Keratinocyte (primary cell): ENCODE measurements around the gene ATP10D. TPM values are rescaled to one million over a fixed set of nuclear protein-coding genes. Genes with fewer than 3 reads are reported as not detected.

Experiments
- DNase-seq: peaks from one replicate; pipeline ENCODE4 v3.0.0-alpha.2; 2011; ENCODE audit warnings: low read depth, missing footprints, low spot score
- FAIRE-seq: peaks from 2 replicates; lab custom pipeline; 2011; peaks lifted over from hg19 to GRCh38; lab: Jason Lieb, UNC
- H2AFZ ChIP-seq: 2 replicates; pipeline ENCODE4 v1.6.0; 2012; ENCODE audit warnings: low read length, control low read depth, inconsistent platforms; ENCODE audit not compliant: control insufficient read depth
- H3K27ac ChIP-seq: 2 replicates; pipeline ENCODE4 v1.5.1; 2011; ENCODE audit warnings: low read length; ENCODE audit not compliant: control insufficient read depth, insufficient read depth
- H3K27me3 ChIP-seq: 3 replicates; pipeline ENCODE4 v1.6.0; 2011; ENCODE audit warnings: low read length; ENCODE audit not compliant: control insufficient read depth, insufficient read depth; ENCODE audit errors: extremely low read depth
- H3K36me3 ChIP-seq, 2 experiments: 2 replicates in 1 of 2; 3 replicates in 1 of 2; pipeline ENCODE4 v1.5.1; 2011; ENCODE audit warnings: low read length in 2 of 2, mild to moderate bottlenecking in 1 of 2; ENCODE audit not compliant: control insufficient read depth in 2 of 2, insufficient read depth in 2 of 2; ENCODE audit errors: extremely low read depth in 1 of 2
- H3K4me1 ChIP-seq: 3 replicates; pipeline ENCODE4 v1.5.1; 2011; ENCODE audit warnings: low read length; ENCODE audit not compliant: control insufficient read depth, insufficient read depth; ENCODE audit errors: extremely low read depth
- H3K4me2 ChIP-seq: 3 replicates; pipeline ENCODE4 v1.6.0; 2011; ENCODE audit warnings: low read depth, low read length; ENCODE audit not compliant: control insufficient read depth, insufficient read depth; ENCODE audit errors: extremely low read depth
- H3K4me3 ChIP-seq, 3 experiments: fragments of 200-600 bp in 1 of 3; sonication (generic) in 1 of 3; 2 replicates in 2 of 3; 3 replicates in 1 of 3; pipeline ENCODE4 v1.5.1; 2011 to 2016; ENCODE audit warnings: low read length in 3 of 3, mild to moderate bottlenecking in 3 of 3, control low read depth in 2 of 3, inconsistent platforms in 1 of 3, low read depth in 1 of 3, mixed read lengths in 1 of 3, mixed run types in 1 of 3, moderate library complexity in 1 of 3; ENCODE audit not compliant: control insufficient read depth in 2 of 3, insufficient read depth in 2 of 3; ENCODE audit errors: extremely low read depth in 1 of 3
- H3K79me2 ChIP-seq: 2 replicates; pipeline ENCODE4 v1.6.0; 2012; ENCODE audit warnings: low read length; ENCODE audit not compliant: control insufficient read depth, insufficient read depth
- H3K9ac ChIP-seq: 3 replicates; pipeline ENCODE4 v1.6.0; 2011; ENCODE audit warnings: low read length; ENCODE audit not compliant: control insufficient read depth, insufficient read depth; ENCODE audit errors: extremely low read depth
- H3K9me1 ChIP-seq: 3 replicates; pipeline ENCODE4 v1.6.0; 2011; ENCODE audit warnings: low read length; ENCODE audit not compliant: control insufficient read depth, insufficient read depth; ENCODE audit errors: extremely low read depth
- H3K9me3 ChIP-seq: 2 replicates; pipeline ENCODE4 v1.5.1; 2012; ENCODE audit warnings: low read depth, low read length; ENCODE audit not compliant: control insufficient read depth
- H4K20me1 ChIP-seq: 3 replicates; pipeline ENCODE4 v1.6.0; 2011; ENCODE audit warnings: low read length; ENCODE audit not compliant: control insufficient read depth, insufficient read depth; ENCODE audit errors: extremely low read depth
- CTCF ChIP-seq, 3 experiments: IDR thresholded peaks in 1 of 3; conservative IDR thresholded peaks in 1 of 3; optimal IDR thresholded peaks in 1 of 3; 2 replicates in 2 of 3; 3 replicates in 1 of 3; pipeline versions ENCODE3 to v1.5.1; 2011; ENCODE audit warnings: low read length in 3 of 3, mild to moderate bottlenecking in 3 of 3, moderate library complexity in 2 of 3, control low read depth in 1 of 3, inconsistent platforms in 1 of 3; ENCODE audit not compliant: insufficient read depth in 2 of 3; ENCODE audit errors: extremely low read depth in 1 of 3
- EZH2 ChIP-seq: IDR thresholded peaks from one replicate; pipeline ENCODE4 v1.6.1; 2012; ENCODE audit warnings: inconsistent platforms, mild to moderate bottlenecking, low read length, moderate library complexity
- dilution Hi-C: fragments of 300-500 bp; cut with MboI; formaldehyde crosslinking; loops from one replicate; pipeline ENCODE4 v1.7.0; 2020; ENCODE audit warnings: low sequenced_read_pairs; ENCODE audit not compliant: extremely low pct_ligation_motif_present
- polyA plus RNA-seq, 5 experiments: library from polyadenylated mRNA; depleted of rRNA in 3 of 5; stranded (reverse) in 3 of 5; stranded (forward) in 1 of 5; unstranded in 1 of 5; fragments of >200 nt; gene quantifications; 1 replicate in 1 of 5; 2 replicates in 3 of 5; 3 replicates in 1 of 5; pipeline versions ENCODE4 v1.2.1 to v1.2.3, GENCODE V29; 2011 to 2012; ENCODE audit warnings: missing spikeins in 2 of 5, low read depth in 1 of 5, low replicate concordance in 1 of 5

ATP10D gene
- polyA plus RNA-seq, 1 donor (not counting 4 experiments of a cell fraction or from before 2014, with no cell fraction given): 97.3 TPM

GRCh38 chr4:47444031-47444430 lies 41.0 kb upstream of the ATP10D start:
- H3K9ac ChIP-seq: no peak overlapping the region
- no peak overlapping the region for H2AFZ ChIP-seq
- no peak overlapping the region for H3K27ac ChIP-seq
- no peaks in the 10 kb centered on the region for H4K20me1 ChIP-seq
- FAIRE-seq (no peak), DNase-seq (no peak)
- no peak for TF ChIP-seq CTCF (optimal IDR thresholded peaks at IDR 0.05 in 1 of 3, IDR thresholded peaks at IDR 0.05 in 1 of 3, conservative IDR thresholded peaks at IDR 0.05 in 1 of 3; ENCODE audit: extremely low read depth in 1 of 3, insufficient read depth in 2 of 3, low read length in 3 of 3)
- no peak for TF ChIP-seq EZH2
- dilution Hi-C loops: no loop called here
- no peak overlapping the region for H3K4me2 ChIP-seq
- H3K36me3 ChIP-seq: no peaks in the 10 kb centered on the region
- no peaks in the 10 kb centered on the region for H3K4me1 ChIP-seq
- H3K4me3 ChIP-seq: no peak overlapping the region
- no peaks in the 10 kb centered on the region for H3K79me2 ChIP-seq
- no peaks in the 10 kb centered on the region for H3K27me3 ChIP-seq
- no peaks in the 10 kb centered on the region for H3K9me3 ChIP-seq
- H3K9me1 ChIP-seq: no peaks in the 10 kb centered on the region

GRCh38 chr4:47451657-47452056 lies 33.4 kb upstream of the ATP10D start:
- H2AFZ ChIP-seq: no peak overlapping the region
- H4K20me1 ChIP-seq: no peaks in the 10 kb centered on the region
- H3K4me1 ChIP-seq: no peaks in the 10 kb centered on the region
- H3K79me2 ChIP-seq: no peaks in the 10 kb centered on the region
- dilution Hi-C loops: no loop called here
- H3K4me3 ChIP-seq: no peak overlapping the region
- no peak overlapping the region for H3K9ac ChIP-seq
- no peaks in the 10 kb centered on the region for H3K27me3 ChIP-seq
- no peak for TF ChIP-seq EZH2
- TF ChIP-seq CTCF (optimal IDR thresholded peaks at IDR 0.05 in 1 of 3, IDR thresholded peaks at IDR 0.05 in 1 of 3, conservative IDR thresholded peaks at IDR 0.05 in 1 of 3; ENCODE audit: extremely low read depth in 1 of 3, insufficient read depth in 2 of 3, low read length in 3 of 3): no peak
- H3K4me2 ChIP-seq: no peak overlapping the region
- H3K9me3 ChIP-seq: no peaks in the 10 kb centered on the region
- no peak for DNase-seq
- H3K36me3 ChIP-seq: peaks cover 2 to 12% of the 10 kb centered on the region in 2 experiments
- FAIRE-seq: no peak
- no peak overlapping the region for H3K27ac ChIP-seq
- H3K9me1 ChIP-seq: no peaks in the 10 kb centered on the region
